IPS-15b (cell line): ENCODE results near the gene DNPEP.

ENCODE experiments used
- H3K27me3 ChIP-seq: one replicate; pipeline ENCODE4 v1.6.1; 2013; ENCODE audit warnings: low read length; ENCODE audit not compliant: control insufficient read depth, insufficient read depth
- H3K36me3 ChIP-seq: one replicate; pipeline ENCODE4 v1.6.1; 2013; ENCODE audit warnings: low read length; ENCODE audit not compliant: control insufficient read depth, insufficient read depth
- H3K4me1 ChIP-seq: one replicate; pipeline ENCODE4 v1.6.1; 2013; ENCODE audit warnings: mild to moderate bottlenecking, low read length; ENCODE audit not compliant: control insufficient read depth, insufficient read depth
- H3K4me3 ChIP-seq: one replicate; pipeline ENCODE4 v1.5.1; 2013; ENCODE audit warnings: low read depth, low read length
- H3K9ac ChIP-seq: one replicate; pipeline ENCODE4 v1.6.1; 2013; ENCODE audit warnings: low read depth, mild to moderate bottlenecking, low read length
- H3K9me3 ChIP-seq: one replicate; pipeline ENCODE4 v1.6.1; 2013; ENCODE audit warnings: mild to moderate bottlenecking, low read length; ENCODE audit not compliant: control insufficient read depth, insufficient read depth

DNPEP gene

GRCh38 chr2:219369447-219369861 is 18.3 kb downstream of the DNPEP start:
- Histone ChIP-seq H3K4me1 (no peaks in the 10 kb centered on the region), H3K9ac (no peak overlapping the region), H3K36me3 (no peaks in the 10 kb centered on the region), H3K4me3 (no peak overlapping the region), H3K9me3 (no peaks in the 10 kb centered on the region), H3K27me3 (no peaks in the 10 kb centered on the region)

- H3K9ac ChIP-seq = no peak overlapping the region
- H3K36me3 ChIP-seq = no peaks in the 10 kb centered on the region
- no peaks in the 10 kb centered on the region for H3K27me3 ChIP-seq
- H3K4me1 ChIP-seq = no peaks in the 10 kb centered on the region
- no peak overlapping the region for H3K4me3 ChIP-seq
- no peaks in the 10 kb centered on the region for H3K9me3 ChIP-seq
These were observed 19.0 kb downstream of the DNPEP start for GRCh38 chr2:219368690-219369191.

- no peak overlapping the region for H3K9ac ChIP-seq
These were observed 25.1 kb downstream of the DNPEP start for GRCh38 chr2:219362524-219363164.

GRCh38 chr2:219362072-219362471 is 25.6 kb downstream of the DNPEP start:
- Histone ChIP-seq H3K9ac (no peak overlapping the region), H3K27me3 (peaks cover 35% of the 10 kb centered on the region), H3K36me3 (no peaks in the 10 kb centered on the region), H3K9me3 (no peaks in the 10 kb centered on the region), H3K4me3 (no peak overlapping the region), H3K4me1 (no peaks in the 10 kb centered on the region)

More at GRCh38 chr2:219362524-219363164, 25.1 kb downstream of the DNPEP start:
- Histone ChIP-seq H3K27me3 (peaks cover 30% of the 10 kb centered on the region), H3K4me3 (no peak overlapping the region), H3K9me3 (no peaks in the 10 kb centered on the region), H3K36me3 (no peaks in the 10 kb centered on the region), H3K4me1 (no peaks in the 10 kb centered on the region)

GRCh38 chr2:219358170-219359075 is 29.3 kb downstream of the DNPEP start:
- Histone ChIP-seq H3K4me1 (no peaks in the 10 kb centered on the region), H3K9me3 (no peaks in the 10 kb centered on the region), H3K9ac (no peak overlapping the region), H3K27me3 (peaks cover 64% of the 10 kb centered on the region), H3K36me3 (no peaks in the 10 kb centered on the region), H3K4me3 (peak overlapping the region; percentile 66)

- Histone ChIP-seq H3K36me3 (no peaks in the 10 kb centered on the region), H3K27me3 (peaks cover 71% of the 10 kb centered on the region), H3K9me3 (no peaks in the 10 kb centered on the region), H3K4me1 (no peaks in the 10 kb centered on the region), H3K9ac (no peak overlapping the region), H3K4me3 (no peak overlapping the region)
These were observed 30.9 kb downstream of the DNPEP start for GRCh38 chr2:219356834-219357233.

- no peaks in the 10 kb centered on the region for H3K9me3 ChIP-seq
- no peaks in the 10 kb centered on the region for H3K36me3 ChIP-seq
- no peak overlapping the region for H3K4me3 ChIP-seq
- no peak overlapping the region for H3K9ac ChIP-seq
- peaks cover 59% of the 10 kb centered on the region for H3K27me3 ChIP-seq
- no peaks in the 10 kb centered on the region for H3K4me1 ChIP-seq
These were observed 33.1 kb downstream of the DNPEP start for GRCh38 chr2:219354582-219354981.

- Histone ChIP-seq H3K36me3 (no peaks in the 10 kb centered on the region), H3K9me3 (no peaks in the 10 kb centered on the region), H3K4me3 (no peak overlapping the region), H3K4me1 (no peaks in the 10 kb centered on the region), H3K27me3 (peaks cover 50% of the 10 kb centered on the region), H3K9ac (no peak overlapping the region)
These were observed 34.6 kb downstream of the DNPEP start for GRCh38 chr2:219353129-219353528.

- no peak overlapping the region for H3K4me3 ChIP-seq
- peaks cover 44% of the 10 kb centered on the region for H3K27me3 ChIP-seq
- H3K9me3 ChIP-seq = no peaks in the 10 kb centered on the region
- H3K4me1 ChIP-seq = no peaks in the 10 kb centered on the region
- H3K9ac ChIP-seq = no peak overlapping the region
- no peaks in the 10 kb centered on the region for H3K36me3 ChIP-seq
These were observed 35.2 kb downstream of the DNPEP start for GRCh38 chr2:219352448-219353023.

- H3K36me3 ChIP-seq = no peaks in the 10 kb centered on the region
- H3K9me3 ChIP-seq = no peaks in the 10 kb centered on the region
- H3K27me3 ChIP-seq = peaks cover 30% of the 10 kb centered on the region
- no peak overlapping the region for H3K4me3 ChIP-seq
- no peaks in the 10 kb centered on the region for H3K4me1 ChIP-seq
- no peak overlapping the region for H3K9ac ChIP-seq
These were observed 36.9 kb downstream of the DNPEP start for GRCh38 chr2:219350710-219351221.

GRCh38 chr2:219350215-219350614 is 37.5 kb downstream of the DNPEP start:
- no peaks in the 10 kb centered on the region for H3K4me1 ChIP-seq
- H3K36me3 ChIP-seq = no peaks in the 10 kb centered on the region
- H3K4me3 ChIP-seq = no peak overlapping the region
- no peaks in the 10 kb centered on the region for H3K9me3 ChIP-seq
- peaks cover 25% of the 10 kb centered on the region for H3K27me3 ChIP-seq
- no peak overlapping the region for H3K9ac ChIP-seq
